H9 (cell line): ENCODE data around the gene CRNKL1. TPM values are rescaled to one million over a fixed set of nuclear protein-coding genes. Genes with fewer than 3 reads are reported as not detected.

Experiments
- DNase-seq: peaks from one replicate; pipeline ENCODE4 v3.0.0-alpha.2; 2017
- H2AFZ ChIP-seq: one replicate; pipeline ENCODE4 v1.6.1; 2013; ENCODE audit warnings: mild to moderate bottlenecking, low read length, control low read depth, moderate library complexity
- H2AK5ac ChIP-seq: 2 replicates; pipeline ENCODE4 v1.6.1; 2013; ENCODE audit warnings: low read length, control low read depth, mixed read lengths; ENCODE audit not compliant: insufficient read length
- H2BK120ac ChIP-seq: one replicate; pipeline ENCODE4 v1.6.1; 2013; ENCODE audit warnings: low read depth, mild to moderate bottlenecking, low read length, control low read depth, inconsistent platforms; ENCODE audit not compliant: poor library complexity, severe bottlenecking
- H2BK12ac ChIP-seq: 2 replicates; pipeline ENCODE4 v1.6.1; 2013; ENCODE audit warnings: low read length, control low read depth, mixed read lengths, low read depth; ENCODE audit not compliant: insufficient read length
- H2BK15ac ChIP-seq: 2 replicates; pipeline ENCODE4 v1.6.1; 2013; ENCODE audit warnings: low read depth, low read length, control low read depth
- H2BK20ac ChIP-seq: one replicate; pipeline ENCODE4 v1.6.1; 2013; ENCODE audit warnings: low read depth, mild to moderate bottlenecking, low read length, control low read depth, inconsistent platforms; ENCODE audit not compliant: poor library complexity, severe bottlenecking
- H2BK5ac ChIP-seq: 2 replicates; pipeline ENCODE4 v1.6.1; 2013; ENCODE audit warnings: low read length, control low read depth, mixed read lengths; ENCODE audit not compliant: insufficient read length
- H3K14ac ChIP-seq: 2 replicates; pipeline ENCODE4 v1.6.1; 2013; ENCODE audit warnings: low read length, control low read depth; ENCODE audit not compliant: insufficient read depth
- H3K18ac ChIP-seq: 2 replicates; pipeline ENCODE4 v1.6.1; 2013; ENCODE audit warnings: low read depth, mild to moderate bottlenecking, mixed read lengths, low read length, control low read depth; ENCODE audit not compliant: insufficient read length
- H3K23ac ChIP-seq: 2 replicates; pipeline ENCODE4 v1.6.1; 2013; ENCODE audit warnings: low read length, control low read depth, mixed read lengths, low read depth; ENCODE audit not compliant: insufficient read length
- H3K23me2 ChIP-seq: 2 replicates; pipeline ENCODE4 v1.6.1; 2013; ENCODE audit warnings: low read depth, mild to moderate bottlenecking, mixed read lengths, low read length, control low read depth; ENCODE audit not compliant: insufficient read length, poor library complexity, severe bottlenecking
- H3K27ac ChIP-seq: 2 replicates; pipeline ENCODE4 v1.5.1; 2013; ENCODE audit warnings: low read length, control low read depth, mixed read lengths, low read depth; ENCODE audit not compliant: insufficient read length
- H3K27me3 ChIP-seq: 2 replicates; pipeline ENCODE4 v1.6.1; 2013; ENCODE audit warnings: low read length, control low read depth, inconsistent platforms; ENCODE audit not compliant: insufficient read depth
- H3K4ac ChIP-seq: 2 replicates; pipeline ENCODE4 v1.6.1; 2013; ENCODE audit warnings: low read depth, mild to moderate bottlenecking, control low read depth, inconsistent platforms, low read length, moderate library complexity
- H3K4me1 ChIP-seq: 2 replicates; pipeline ENCODE4 v1.6.1; 2013; ENCODE audit warnings: low read length, control low read depth, inconsistent platforms; ENCODE audit not compliant: insufficient read depth
- H3K4me2 ChIP-seq: 2 replicates; pipeline ENCODE4 v1.6.1; 2013; ENCODE audit warnings: low read length, control low read depth, mixed read lengths; ENCODE audit not compliant: insufficient read length, insufficient read depth
- H3K56ac ChIP-seq: 2 replicates; pipeline ENCODE4 v1.6.1; 2013; ENCODE audit warnings: low read depth, mild to moderate bottlenecking, mixed read lengths, low read length, control low read depth; ENCODE audit not compliant: insufficient read length
- H3K79me1 ChIP-seq: 2 replicates; pipeline ENCODE4 v1.6.1; 2013; ENCODE audit warnings: low read depth, mild to moderate bottlenecking, moderate library complexity, low read length, control low read depth, inconsistent platforms; ENCODE audit not compliant: insufficient read depth, poor library complexity, severe bottlenecking
- H3K79me2 ChIP-seq: 2 replicates; pipeline ENCODE4 v1.6.1; 2013; ENCODE audit warnings: low read length, control low read depth, inconsistent platforms; ENCODE audit not compliant: insufficient read depth
- H3K9ac ChIP-seq: 2 replicates; pipeline ENCODE4 v1.6.1; 2013; ENCODE audit warnings: low read length, control low read depth, mixed read lengths; ENCODE audit not compliant: insufficient read length; ENCODE audit errors: extremely low read depth
- H3K9me3 ChIP-seq: one replicate; pipeline ENCODE4 v1.6.1; 2013; ENCODE audit warnings: low read depth, low read length, inconsistent platforms; ENCODE audit not compliant: control insufficient read depth
- H3T11ph ChIP-seq: one replicate; pipeline ENCODE4 v1.6.1; 2013; ENCODE audit warnings: mild to moderate bottlenecking, low read length, control low read depth, inconsistent platforms
- H4K20me1 ChIP-seq: one replicate; pipeline ENCODE4 v1.6.1; 2013; ENCODE audit not compliant: control insufficient read depth, insufficient read length, insufficient read depth
- H4K5ac ChIP-seq: 2 replicates; pipeline ENCODE4 v1.6.1; 2013; ENCODE audit warnings: low read depth, mild to moderate bottlenecking, mixed read lengths, low read length, control low read depth; ENCODE audit not compliant: insufficient read length
- H4K8ac ChIP-seq: replicated peaks from 2 replicates; pipeline ENCODE4 v1.6.1; 2013; ENCODE audit warnings: low read length, control low read depth, mixed read lengths, low read depth; ENCODE audit not compliant: insufficient read length
- H4K91ac ChIP-seq: 2 replicates; pipeline ENCODE4 v1.6.1; 2013; ENCODE audit warnings: low read depth, mild to moderate bottlenecking, moderate library complexity, mixed read lengths, low read length, control low read depth; ENCODE audit not compliant: insufficient read length
- H3K27ac Mint-ChIP-seq, 3 experiments: 2 replicates in 2 of 3; 3 replicates in 1 of 3; pipeline ENCODE4 v1.8.0; 2020 to 2021; ENCODE audit warnings: mixed read lengths in 3 of 3, mild to moderate bottlenecking in 1 of 3, moderate library complexity in 1 of 3
- H3K27me3 Mint-ChIP-seq: 2 replicates; pipeline ENCODE4 v1.8.0; 2021; ENCODE audit warnings: low read depth, mild to moderate bottlenecking, moderate library complexity, mixed read lengths
- H3K36me3 Mint-ChIP-seq, 3 experiments: 2 replicates in 2 of 3; 3 replicates in 1 of 3; pipeline ENCODE4 v1.8.0; 2020 to 2021; ENCODE audit warnings: low read depth in 3 of 3, mixed read lengths in 3 of 3; ENCODE audit not compliant: insufficient read depth in 1 of 3
- H3K4me1 Mint-ChIP-seq, 2 experiments: 2 replicates each; pipeline ENCODE4 v1.8.0; 2020; ENCODE audit warnings: mixed read lengths in 2 of 2
- H3K4me3 Mint-ChIP-seq, 2 experiments: 2 replicates in 1 of 2; 3 replicates in 1 of 2; pipeline ENCODE4 v1.8.0; 2020 to 2021; ENCODE audit warnings: mild to moderate bottlenecking in 2 of 2, mixed read lengths in 2 of 2, moderate library complexity in 1 of 2
- H3K9me3 Mint-ChIP-seq, 2 experiments: 2 replicates in 1 of 2; 3 replicates in 1 of 2; pipeline ENCODE4 v1.8.0; 2020; ENCODE audit warnings: mild to moderate bottlenecking in 2 of 2, mixed read lengths in 2 of 2, moderate library complexity in 1 of 2
- CTCF ChIP-seq: fragments of 200-600 bp; sonication (generic); conservative IDR thresholded peaks from 3 replicates; pipeline ENCODE4 v1.8.0; 2021; ENCODE audit warnings: antibody characterized with exemption, mild to moderate bottlenecking
- WGBS: extraction: QIAGEN DNeasy Blood & Tissue Kit; methylation state at CpG from one replicate; pipeline ENCODE4 v1.1.7; 2013; ENCODE audit warnings: missing lambda C conversion rate, low lambda C conversion rate, mixed read lengths; ENCODE audit not compliant: insufficient read length; ENCODE audit errors: extremely low coverage; 5-methylcytosine and 5-hydroxymethylcytosine counted together
- total RNA-seq: library from RNA; stranded (reverse); gene quantifications from 2 replicates; pipeline ENCODE4 v1.2.1, GENCODE V29; 2021

Gene CRNKL1
- total RNA-seq, 1 experiment from 2014 or later = 30.2 TPM

- Mint-ChIP-seq H3K27ac (no peak overlapping the region), H3K36me3 (peaks cover 28 to 93% (median 83%) of the 10 kb centered on the region in 3 experiments; a peak in 5 of 7 replicates), H3K9me3 (no peaks in the 10 kb centered on the region), H3K27me3 (no peaks in the 10 kb centered on the region), H3K4me1 (peaks cover 5% of the 10 kb centered on the region in 2 experiments), H3K4me3 (no peak overlapping the region)
- no peaks in the 10 kb centered on the region for H3K27me3 ChIP-seq
- no peak overlapping the region for H3K4me2 ChIP-seq
- no peak overlapping the region for H3K9ac ChIP-seq
- H2BK12ac ChIP-seq = no peak overlapping the region
- H3K18ac ChIP-seq = no peak overlapping the region
- TF ChIP-seq CTCF = no peak
- no peak for DNase-seq
- H4K8ac ChIP-seq = no peak overlapping the region
- no peak overlapping the region for H3K4ac ChIP-seq
- WGBS = no CpG with 5 or more reads among the region's 6 CpGs
- no peak overlapping the region for H3K27ac ChIP-seq
- H2BK20ac ChIP-seq = no peak overlapping the region
- no peaks in the 10 kb centered on the region; the same call in 1 of the 2 replicates for H3K4me1 ChIP-seq
- no peak overlapping the region for H2AK5ac ChIP-seq
- no peak overlapping the region for H3K56ac ChIP-seq
- no peak overlapping the region for H2BK15ac ChIP-seq
- no peak overlapping the region for H3K23ac ChIP-seq
- no peaks in the 10 kb centered on the region for H4K20me1 ChIP-seq
- no peaks in the 10 kb centered on the region for H3K9me3 ChIP-seq
- no peaks in the 10 kb centered on the region for H3K79me2 ChIP-seq
- H3T11ph ChIP-seq = no peak overlapping the region
- no peak overlapping the region for H4K5ac ChIP-seq
- no peak overlapping the region for H2AFZ ChIP-seq
- no peak overlapping the region for H3K14ac ChIP-seq
- no peak overlapping the region for H2BK120ac ChIP-seq
- no peak overlapping the region for H4K91ac ChIP-seq
- no peaks in the 10 kb centered on the region for H3K23me2 ChIP-seq
- H2BK5ac ChIP-seq = no peak overlapping the region
- H3K79me1 ChIP-seq = no peaks in the 10 kb centered on the region
Observed at GRCh38 chr20:20039752-20040387, 12.4 kb downstream of the CRNKL1 start.
